ENCODE data around the gene INPP4B.

The INPP4B gene

DNA sequence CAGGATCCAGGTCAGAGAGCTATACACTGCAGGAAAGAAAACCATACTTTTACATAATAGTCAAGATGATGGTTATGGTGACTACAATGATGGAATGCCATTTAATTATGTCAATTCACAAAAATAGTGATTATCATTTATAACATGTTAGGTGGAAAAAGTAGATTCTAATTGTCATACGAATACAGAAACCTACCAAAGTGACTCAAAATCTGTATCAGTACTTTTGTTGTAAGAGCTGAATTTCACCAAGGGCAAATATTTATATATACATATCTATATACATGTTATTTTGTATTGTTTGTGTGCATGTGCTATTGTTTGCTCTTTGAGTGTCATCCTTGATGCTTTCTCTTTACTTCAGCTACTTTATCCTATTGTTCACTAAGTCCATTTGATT lies 485.4 kb downstream of the INPP4B start:
- DNase-seq = no peak

DNA sequence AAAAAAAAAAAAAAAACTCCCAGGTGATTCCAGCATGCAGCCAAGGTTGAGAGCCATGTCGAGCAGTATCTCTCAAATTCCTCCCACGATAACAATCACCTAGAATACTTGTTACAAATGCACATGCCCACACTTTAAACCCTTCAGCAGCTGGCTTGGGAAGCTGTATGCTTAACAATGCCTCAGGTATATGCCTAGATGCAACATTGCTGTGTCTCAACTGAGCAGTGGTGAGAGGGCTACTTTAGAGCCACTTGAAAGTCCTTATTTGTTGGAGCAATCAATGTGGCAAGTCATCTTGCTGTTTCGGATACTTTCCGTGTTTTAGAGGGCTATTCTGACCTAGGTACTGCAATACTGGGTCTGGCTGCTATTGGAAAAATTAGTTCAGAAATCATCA lies 487.4 kb downstream of the INPP4B start:
- DNase-seq = no peak

DNA sequence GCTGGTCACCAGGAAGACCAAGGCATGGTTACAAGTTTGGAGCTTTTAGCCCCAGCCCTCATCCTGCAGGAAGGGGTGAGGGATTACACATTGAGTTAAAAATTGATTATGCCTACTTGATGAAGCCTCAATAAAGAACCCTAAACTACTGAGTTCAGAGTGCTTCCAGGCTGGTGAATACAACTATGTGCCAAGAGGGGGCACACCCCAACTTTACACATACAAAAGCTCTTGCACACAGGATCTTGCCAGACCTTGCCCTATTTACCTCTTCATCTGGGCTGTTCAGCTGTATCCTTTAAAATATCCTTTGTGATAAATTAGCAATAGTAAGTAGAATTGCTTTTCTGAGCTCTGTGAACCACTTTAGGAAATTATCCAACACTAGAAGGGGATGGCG lies 489.3 kb downstream of the INPP4B start:
- no peak for DNase-seq

DNA sequence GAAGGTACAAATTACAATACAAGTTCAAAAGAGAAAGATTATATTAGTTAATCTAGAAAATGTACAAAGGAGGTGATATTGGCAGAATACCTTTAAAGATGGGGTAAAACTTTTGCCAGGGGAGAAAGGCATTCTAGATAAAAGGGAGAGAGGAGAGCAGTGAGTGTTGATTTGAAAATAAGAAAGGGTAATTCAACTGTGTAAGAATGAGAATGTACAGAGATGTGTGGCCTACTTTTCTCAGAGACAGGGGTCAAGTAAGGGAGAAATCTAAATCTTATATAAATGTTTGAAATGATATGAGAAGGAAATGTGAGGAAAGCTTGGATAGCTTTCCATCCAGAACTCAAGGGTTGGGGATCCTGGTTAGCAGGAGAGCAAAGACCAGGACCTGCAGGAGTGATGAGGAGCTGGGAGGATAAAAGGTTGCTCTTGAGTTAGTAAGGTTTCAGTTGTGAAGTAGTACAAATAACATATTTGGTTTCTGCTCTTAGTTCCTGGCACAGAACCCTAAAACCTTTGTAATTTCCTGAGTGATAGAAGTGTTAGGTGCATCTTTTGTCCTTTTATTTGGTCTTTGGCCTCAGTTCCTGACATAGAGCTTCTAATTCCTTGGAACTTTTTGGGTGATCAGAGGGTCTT lies 489.9 kb downstream of the INPP4B start:
- DNase-seq = no peak

DNA sequence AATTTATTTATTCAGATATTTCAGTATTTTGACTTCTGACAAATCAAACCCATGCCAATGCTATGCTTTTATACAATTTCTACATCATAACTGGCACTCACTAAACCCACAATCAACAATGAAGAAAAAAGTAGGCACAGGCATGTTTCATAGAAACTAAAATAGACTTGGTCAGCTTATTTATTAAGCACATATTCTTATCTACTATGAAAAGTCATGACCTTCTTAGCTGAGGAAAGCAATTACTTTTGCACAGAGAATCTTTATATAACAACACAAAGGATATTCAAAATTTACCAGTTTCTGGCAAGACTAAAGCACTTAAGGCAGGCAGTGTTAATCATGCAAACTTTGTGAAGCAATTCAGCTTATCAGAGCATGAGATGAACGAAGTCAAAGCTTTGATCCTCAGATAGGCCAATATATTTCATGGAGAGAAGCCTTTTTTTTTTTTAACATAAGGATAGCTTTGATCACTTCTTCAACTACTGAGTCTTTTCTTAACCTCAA lies 490.6 kb downstream of the INPP4B start:
- DNase-seq = no peak

DNA sequence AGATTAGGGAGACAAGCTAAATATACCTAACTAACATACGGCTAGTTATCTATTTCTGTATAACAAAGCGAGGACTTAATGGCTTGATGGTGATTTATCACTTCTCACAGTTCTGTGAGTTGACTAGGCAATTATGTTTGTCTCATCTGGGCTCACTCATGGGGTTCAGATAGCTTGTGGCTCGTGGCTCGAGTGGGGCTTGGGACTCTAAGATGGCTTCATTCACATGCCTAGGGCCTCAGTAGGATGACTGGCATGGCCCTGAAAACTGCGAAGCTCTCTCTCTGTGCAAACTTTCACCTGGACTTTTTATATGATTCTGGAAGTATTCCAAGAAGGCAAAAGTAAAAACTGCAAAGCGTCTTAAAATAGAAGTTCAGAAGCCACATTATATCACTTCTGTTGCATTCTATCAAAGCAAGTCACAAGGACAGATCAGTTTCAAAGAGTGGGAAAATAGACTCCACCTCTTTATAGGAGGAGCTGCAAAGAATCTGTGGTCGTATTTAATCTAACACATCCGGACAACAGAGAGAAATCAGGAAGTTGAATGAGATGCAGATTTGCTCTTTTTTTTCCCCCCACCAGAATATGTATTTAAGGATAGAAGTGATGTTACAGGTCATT lies 491.2 kb downstream of the INPP4B start:
- no peak for DNase-seq

DNA sequence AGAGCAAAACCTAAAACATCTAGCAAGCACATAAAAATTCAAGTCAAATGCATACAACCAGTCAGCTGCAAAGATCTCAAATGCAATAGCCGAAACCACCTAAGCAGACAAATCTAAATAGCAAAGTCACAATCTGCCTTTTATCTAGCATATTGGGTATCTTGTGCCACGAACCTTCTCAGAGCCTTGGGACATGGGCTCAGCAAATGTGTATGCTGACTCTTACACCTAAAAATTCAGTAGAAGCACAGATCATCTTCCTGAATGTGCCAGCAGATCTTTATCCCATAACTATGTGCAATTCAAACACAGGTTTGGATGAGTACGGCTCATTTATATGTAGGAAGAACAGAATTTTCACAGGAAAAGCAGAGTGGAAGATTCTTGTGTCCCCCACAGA lies 492.1 kb downstream of the INPP4B start:
- no peak for DNase-seq

DNA sequence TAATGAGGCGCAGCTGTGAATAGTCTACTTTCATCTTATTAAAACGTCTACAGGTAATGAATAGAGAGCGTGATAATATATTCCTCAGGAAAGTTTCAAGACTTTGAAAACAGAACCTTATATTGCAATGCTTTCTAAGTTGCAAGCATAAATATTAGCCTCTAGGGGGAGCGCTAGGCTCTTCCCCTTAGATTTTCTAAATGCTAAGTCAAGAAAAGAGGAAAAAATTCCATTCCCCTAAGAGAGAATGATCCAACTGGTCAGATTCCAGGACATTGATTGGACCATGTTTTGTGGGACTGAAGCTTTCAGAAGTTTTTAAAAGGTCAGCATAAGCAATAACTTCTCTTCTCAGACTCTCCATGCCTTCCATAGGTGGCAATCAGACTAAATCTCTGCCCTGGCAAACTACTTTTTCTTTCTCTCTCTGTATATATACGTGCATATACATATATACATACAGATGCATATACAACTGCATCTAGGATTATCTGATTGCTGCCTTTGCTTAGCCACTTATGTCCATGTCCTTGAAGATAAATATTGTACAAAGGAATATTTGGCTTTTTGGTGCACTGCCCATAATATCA lies 492.9 kb downstream of the INPP4B start:
- no peak for DNase-seq

DNA sequence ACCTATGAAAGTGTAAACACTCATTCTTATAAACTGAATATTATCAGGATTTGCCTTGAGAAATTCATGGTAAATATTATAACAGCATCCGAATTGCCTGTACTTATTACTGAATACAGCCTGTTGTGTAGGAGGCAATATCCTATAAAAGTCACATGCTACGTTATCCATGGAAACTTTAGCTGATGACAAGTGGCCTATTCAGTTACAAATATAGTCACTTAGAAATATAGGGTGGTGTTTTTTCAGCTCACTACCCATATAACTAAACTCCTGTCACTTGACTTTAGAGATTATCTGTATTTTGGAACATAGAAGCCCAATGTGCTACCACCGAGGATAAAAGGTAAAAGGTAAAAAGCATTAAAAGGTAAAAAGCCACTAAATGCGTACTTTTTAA lies 493.4 kb downstream of the INPP4B start:
- DNase-seq = no peak

DNA sequence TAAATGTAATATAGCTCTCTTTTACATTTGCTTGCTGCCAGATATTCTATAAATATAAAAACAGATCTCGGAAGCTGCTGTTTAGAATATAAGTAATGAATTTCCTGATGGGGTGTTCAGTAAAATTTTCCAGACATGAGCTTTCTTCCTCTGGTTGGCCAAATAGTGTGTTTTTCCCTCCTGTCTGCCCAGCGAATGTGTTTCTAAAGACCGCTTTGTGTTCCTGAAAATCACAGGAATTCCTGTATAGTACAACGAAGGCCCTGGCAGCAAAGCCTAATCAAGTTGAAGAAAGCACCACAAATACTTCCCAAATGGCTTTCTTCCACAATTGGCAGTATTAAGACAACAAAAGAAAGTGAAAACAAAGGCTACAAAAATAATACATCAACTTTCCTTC lies 494.1 kb downstream of the INPP4B start:
- no peak for DNase-seq

DNA sequence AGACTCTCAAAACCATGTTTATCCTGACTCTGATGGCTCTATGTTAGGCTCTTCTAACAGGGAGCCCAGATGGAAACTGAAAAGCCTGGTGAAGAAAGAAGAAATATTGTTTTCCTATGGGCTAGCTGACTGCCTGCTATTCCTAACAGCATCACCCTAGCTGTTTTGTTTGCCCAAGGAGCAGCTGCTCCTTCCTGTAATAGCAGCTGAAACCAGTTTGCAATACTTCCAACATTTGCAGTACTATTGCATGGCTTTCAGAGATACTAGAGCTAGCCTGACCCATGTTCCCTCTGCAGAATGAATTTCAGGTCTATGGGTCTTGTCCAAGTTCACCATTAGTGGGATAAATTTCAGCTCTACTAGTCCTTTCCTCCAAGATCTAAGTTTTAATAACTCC lies 495.2 kb downstream of the INPP4B start:
- DNase-seq = no peak

DNA sequence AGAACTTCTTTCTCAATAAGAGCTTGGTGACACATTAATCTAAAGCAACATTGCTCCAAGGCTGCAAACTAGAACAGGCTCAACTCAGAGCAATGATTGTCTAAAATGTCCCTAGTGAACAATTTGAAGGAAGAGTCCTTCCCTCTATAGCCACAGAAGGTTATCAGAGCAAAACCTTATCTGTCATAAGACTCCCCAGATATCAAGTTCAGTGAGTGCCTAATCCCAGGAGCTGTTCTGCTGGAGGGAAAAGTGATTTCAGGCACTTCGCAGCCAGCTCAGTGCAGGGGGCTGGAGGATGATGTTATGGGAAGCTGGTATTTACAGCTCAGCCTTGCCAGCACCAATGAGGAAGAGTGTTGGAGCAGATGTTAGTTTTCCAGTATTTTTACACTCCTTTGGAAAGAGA lies 497.5 kb downstream of the INPP4B start:
- DNase-seq = no peak

DNA sequence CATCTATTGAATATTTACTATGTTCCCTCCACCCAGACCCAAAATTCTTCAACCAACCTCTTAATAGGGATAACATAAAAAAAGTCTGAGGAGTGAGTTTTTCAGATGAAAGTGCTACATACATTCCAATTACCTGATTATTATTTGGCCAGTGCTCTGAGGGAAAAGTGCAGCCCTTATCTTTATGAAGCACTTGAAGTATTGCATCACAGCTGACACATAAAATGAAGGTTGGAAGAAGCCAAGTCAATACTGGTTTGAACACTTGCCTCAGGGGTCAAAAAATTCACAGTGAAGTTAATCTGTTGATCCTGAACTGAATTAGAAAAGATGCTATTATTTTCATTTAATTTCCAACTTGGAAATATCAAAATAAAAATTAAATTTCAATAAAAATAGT lies 498.9 kb downstream of the INPP4B start:
- no peak for DNase-seq

DNA sequence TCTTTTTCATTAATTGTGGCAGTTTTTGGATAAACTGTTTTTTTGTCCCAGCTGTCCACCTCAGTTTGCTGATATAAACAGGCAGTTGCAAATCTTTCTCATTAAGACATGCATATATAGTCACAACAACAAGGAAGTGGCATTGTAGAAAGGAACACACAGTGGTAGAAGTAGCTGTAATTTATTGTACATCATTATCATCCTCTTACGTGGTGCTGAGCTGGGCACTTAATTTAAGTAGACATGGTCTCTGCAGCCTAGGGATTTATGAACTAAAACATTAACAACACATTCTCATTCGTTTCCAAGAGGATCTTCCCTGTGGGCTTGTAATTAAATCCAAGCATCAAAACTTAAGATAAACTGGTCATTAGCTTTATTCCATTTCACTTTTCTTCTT lies 500.2 kb downstream of the INPP4B start:
- no peak for DNase-seq

DNA sequence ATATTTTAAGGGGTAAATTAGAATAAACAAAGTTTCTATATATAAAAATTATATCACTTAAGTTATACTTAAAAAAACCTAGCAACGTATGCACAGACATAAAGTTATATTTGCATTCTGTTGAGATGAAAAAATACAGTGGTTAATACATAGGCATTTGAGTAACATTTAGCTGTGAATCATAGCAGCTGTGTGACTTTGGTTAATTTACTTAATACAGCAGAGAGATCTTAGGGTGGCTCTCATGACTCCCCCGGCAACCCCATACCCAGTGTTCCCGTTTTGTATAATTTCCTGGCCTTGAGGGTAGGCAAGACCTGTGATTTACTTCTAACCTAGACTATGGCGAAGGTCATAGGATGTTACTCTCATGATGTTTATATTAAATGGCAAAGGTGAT lies 504.8 kb downstream of the INPP4B start:
- DNase-seq = no peak

DNA sequence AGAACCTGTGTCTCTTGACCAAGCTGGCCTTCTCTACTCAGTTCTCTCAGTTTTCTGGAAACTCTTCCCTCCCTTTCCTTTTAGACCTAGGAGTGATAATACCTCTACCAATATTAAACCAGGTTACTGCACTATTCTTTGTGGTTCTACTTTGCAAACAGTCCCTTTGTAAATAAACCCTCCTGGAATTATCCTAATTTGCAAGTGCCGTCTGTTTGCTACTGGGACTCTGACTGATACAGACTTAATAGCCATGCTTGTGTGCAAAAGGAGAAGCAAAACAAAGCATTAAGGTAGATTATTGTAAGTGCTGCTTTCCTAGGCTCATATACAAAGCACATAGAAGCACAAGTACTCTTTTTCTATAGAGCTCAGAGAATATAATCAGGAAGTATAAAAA lies 507.0 kb downstream of the INPP4B start:
- DNase-seq = no peak

DNA sequence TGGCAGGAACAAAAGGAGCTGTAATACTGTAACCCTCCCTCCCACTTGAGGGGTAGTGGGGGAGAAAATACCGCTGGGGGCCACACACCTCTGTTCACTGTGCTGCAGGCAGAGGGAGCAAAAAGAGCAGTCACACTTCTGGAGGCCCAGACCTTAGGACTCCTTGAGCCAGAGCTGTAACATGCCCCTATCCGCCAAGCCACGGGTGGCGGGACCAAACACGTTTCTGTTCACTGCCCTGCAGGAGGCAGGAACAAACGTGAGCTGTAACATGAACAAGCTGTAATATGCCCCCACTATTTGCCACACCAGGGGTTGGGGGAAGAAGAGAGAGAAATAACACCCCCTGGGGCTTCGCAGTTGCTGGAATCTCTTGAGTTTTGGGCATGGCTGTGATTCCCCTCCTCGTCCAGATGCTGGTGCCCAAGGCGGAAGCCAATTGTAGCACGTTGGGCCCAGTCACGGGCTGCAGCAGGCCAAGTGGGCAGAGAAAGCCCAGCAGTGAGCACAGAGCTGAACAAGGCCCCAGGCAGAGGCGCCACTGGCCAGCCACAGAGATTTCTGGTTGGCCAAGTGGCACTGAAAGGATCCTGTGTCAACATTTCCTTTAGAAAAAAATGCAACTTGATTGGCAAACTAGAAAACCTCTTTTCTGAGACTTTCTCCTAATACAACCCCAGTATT lies 509.7 kb downstream of the INPP4B start:
- DNase-seq = no peak

DNA sequence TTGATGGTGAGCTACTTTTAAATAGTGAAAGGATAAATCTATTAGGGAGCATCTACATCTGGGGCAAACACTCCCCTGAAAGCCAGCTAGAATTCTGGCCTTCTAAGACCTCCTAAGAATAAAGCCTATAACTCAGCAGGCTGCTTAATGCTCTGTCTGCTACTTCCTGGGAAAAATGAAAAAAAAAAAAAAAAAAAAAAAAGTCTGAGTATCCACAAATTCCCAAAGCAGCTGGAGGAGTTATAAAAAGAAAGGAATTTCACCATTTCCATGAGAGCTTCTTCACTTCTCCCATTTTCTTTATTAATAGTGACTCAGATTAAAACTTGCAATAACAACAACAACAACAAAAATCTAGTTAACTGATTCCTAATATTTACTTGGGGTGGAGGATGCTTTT lies 511.2 kb downstream of the INPP4B start:
- no peak for DNase-seq

DNA sequence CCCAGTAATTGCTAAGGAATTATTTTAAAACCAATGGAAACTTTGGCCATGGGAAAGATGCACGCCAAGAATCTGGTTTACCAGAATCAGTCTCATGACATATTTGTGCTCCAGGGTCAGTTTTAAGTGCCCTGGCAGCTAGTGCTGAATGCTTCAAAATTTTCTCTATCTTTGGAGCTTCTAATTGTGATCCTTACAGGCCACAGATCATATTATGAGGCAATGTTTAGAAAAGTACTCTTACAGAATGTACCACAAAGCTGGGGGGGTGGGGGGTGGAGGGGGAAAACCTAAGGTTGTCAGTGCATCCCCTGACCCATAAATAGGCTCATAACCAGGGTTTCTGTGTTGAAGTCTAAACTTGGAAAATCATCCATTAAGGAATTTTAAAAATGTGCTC lies 514.5 kb downstream of the INPP4B start:
- DNase-seq = no peak

DNA sequence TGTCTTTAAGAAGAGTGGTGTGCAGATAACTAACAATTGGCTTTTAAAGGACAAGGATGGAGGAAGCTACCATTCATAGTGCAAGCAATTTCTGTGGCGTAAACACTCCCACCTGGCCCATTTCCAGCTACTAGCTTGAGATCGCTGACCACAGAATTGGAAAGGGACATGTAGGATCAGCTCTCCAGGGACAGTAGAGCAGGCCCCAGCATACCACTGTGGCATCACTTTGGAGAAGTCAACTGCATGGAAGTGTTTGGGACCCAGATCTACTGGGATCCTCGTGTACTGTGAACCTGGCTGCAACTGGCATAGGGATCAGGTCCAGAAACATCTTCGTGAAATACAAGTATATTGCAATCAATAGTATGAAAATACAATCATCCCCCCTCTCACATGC lies 515.0 kb downstream of the INPP4B start:
- no peak for DNase-seq

DNA sequence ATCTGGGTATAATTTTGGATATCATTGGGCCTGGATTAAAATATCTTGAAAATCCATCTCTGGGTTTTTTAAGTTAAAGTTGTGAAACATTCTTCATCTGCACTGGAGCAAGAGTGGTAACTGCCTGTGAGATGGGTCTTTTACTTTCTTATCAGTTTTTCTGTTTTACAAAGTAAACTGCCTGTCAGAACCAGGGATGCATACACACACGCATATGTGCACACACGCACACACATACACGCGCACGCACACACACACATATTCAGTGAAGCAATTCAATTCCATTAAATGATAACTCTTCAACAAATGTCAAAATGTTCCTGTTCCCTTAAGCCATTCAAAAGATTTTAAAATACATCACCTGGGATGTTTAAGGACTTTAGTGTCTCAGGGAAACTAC lies 515.8 kb downstream of the INPP4B start:
- no peak for DNase-seq

DNA sequence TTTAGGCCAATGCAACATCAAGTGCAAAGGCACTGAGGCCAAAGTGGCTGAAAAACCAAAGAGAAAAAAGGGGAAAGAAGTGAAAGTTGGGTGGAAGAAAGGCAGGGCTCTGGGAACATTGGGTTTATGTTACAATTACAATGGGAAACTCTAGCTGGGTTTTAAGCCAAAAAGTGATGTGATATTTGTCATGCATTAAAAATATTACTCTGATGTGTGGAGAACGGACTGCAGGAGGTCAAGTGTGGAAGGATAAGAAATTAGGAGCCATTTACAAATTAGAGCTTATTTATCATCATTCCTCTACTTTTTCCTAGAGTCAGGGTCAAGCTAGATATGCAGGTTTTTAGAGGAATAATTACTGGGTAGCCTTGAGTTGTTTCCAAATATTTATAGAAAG lies 516.8 kb downstream of the INPP4B start:
- no peak for DNase-seq

DNA sequence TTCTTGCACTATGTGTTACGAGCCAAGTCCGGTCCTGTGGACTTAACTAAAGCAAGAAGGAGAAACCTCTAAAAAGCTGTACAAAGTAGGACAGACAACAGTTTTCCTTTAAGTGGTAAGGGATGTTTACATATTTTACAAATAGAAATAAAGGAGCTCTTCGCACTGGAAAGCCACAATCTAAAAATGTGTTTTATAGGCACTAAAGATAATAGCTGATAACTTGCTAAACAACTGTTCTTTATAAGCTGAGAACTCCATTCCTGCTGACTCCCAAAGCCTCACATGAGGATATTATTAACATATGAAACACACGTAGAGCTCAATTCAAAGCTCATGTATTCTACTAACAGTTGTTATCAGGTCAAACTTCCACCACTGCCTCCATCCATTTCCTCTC lies 519.9 kb downstream of the INPP4B start:
- DNase-seq = no peak

DNA sequence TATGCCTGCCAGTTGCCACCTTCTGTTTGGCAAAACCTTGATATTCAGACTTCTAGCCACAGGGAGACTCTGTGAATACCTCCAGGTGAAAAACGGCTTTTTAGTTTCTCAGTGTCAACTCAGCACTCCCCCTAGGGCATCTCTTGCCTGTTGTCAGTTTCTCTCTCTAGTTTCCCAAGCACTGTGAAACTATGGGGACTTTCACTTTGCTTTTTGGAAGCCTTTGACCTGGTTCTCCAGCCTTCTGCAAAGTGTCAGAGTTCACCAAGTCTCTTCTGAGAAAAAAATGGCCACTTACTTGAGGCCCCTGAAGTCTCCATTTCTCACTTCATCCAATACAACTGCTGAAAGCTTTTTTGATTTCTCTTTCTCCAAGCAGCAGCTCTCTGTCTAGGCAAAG lies 521.5 kb downstream of the INPP4B start:
- no peak for DNase-seq

Measured in NK-92 treated with Interleukin-12 subunit alpha and Interleukin-12 subunit beta, amount 100 ng/mL, for 24 hours (cell line).